ENCODE data around the gene INPP5A.

- TF ChIP-seq, protein P1, sequence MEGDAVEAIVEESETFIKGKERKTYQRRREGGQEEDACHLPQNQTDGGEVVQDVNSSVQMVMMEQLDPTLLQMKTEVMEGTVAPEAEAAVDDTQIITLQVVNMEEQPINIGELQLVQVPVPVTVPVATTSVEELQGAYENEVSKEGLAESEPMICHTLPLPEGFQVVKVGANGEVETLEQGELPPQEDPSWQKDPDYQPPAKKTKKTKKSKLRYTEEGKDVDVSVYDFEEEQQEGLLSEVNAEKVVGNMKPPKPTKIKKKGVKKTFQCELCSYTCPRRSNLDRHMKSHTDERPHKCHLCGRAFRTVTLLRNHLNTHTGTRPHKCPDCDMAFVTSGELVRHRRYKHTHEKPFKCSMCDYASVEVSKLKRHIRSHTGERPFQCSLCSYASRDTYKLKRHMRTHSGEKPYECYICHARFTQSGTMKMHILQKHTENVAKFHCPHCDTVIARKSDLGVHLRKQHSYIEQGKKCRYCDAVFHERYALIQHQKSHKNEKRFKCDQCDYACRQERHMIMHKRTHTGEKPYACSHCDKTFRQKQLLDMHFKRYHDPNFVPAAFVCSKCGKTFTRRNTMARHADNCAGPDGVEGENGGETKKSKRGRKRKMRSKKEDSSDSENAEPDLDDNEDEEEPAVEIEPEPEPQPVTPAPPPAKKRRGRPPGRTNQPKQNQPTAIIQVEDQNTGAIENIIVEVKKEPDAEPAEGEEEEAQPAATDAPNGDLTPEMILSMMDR (IDR thresholded peaks at IDR 0.05) = no peak
- TF ChIP-seq POLR2A (IDR thresholded peaks at IDR 0.05) = no peak
These were observed 165.9 kb downstream of the INPP5A start for GRCh38 chr10:132703419-132704007.

All from lower leg skin (tissue), 3 donors.